HCT116 (cell line): ENCODE measurements around the gene SPDYE3. TPM values are rescaled to one million over a fixed set of nuclear protein-coding genes. Genes with fewer than 3 reads are reported as not detected.

Source experiments
- ATAC-seq: fragments of 200-7000 bp; cut with Tn5 transposase; 2 replicates; pipeline ENCODE4 v1.9.1; 2020; ENCODE audit warnings: mild to moderate bottlenecking, moderate library complexity
- BruUV-seq: library from RNA; stranded (reverse); fragments of 400-500 nt; replicated peaks from 2 replicates; lab custom pipeline; 2021; lab: Mats Ljungman, UMichigan
- CTCF ChIA-PET: fragments of 300-600 bp; sonication (Branson Sonifier 250); formaldehyde crosslinking; loops from one replicate; lab custom pipeline; 2021; ENCODE audit warnings: antibody characterized with exemption; lab: Charles Lee
- POLR2A ChIA-PET: fragments of 300-600, 350-600 bp; sonication (Branson Sonifier 250); formaldehyde crosslinking; loops from one replicate; lab custom pipeline; 2021; ENCODE audit warnings: antibody characterized with exemption; lab: Charles Lee
- RAD21 ChIA-PET, 2 experiments: fragments of 300-600 bp; sonication (Branson Sonifier 250); formaldehyde crosslinking; loops; one replicate each; lab custom pipeline; 2023; ENCODE audit warnings: low total read pairs in 2 of 2; ENCODE audit not compliant: uncharacterized antibody in 2 of 2, unreplicated experiment in 2 of 2, low non-redundant PET in 1 of 2; lab: Charles Lee
- DNase-seq: peaks from one replicate; pipeline ENCODE4 v3.0.0-alpha.2; 2010; ENCODE audit warnings: low read depth, low spot score
- H2AFZ ChIP-seq: fragments of 200-600 bp; shearing (Covaris generic), sonication (generic); 2 replicates; pipeline ENCODE4 v1.6.1; 2017; ENCODE audit warnings: low read depth, mixed run types, mixed read lengths, antibody characterized with exemption, low read length; ENCODE audit not compliant: poor library complexity, severe bottlenecking
- H3K27ac ChIP-seq: 2 replicates; pipeline ENCODE4 v1.5.1; 2012; ENCODE audit warnings: low read depth, low read length
- H3K27me3 ChIP-seq: fragments of 200-600 bp; sonication (generic); 2 replicates; pipeline ENCODE4 v1.6.1; 2016; ENCODE audit warnings: mixed run types, low read length, mixed read lengths; ENCODE audit not compliant: insufficient read depth
- H3K36me3 ChIP-seq, 2 experiments: fragments of 200-500 bp in 1 of 2; fragments of 200-600 bp in 1 of 2; sonication (Bioruptor generic) in 1 of 2; sonication (generic) in 1 of 2; 2 replicates each; pipeline versions ENCODE4 v1.5.1 to v1.6.1; 2014 to 2016; ENCODE audit warnings: low read length in 2 of 2, inconsistent platforms in 1 of 2, mixed read lengths in 1 of 2, mixed run types in 1 of 2; ENCODE audit not compliant: insufficient read depth in 2 of 2, control insufficient read depth in 1 of 2
- H3K4me1 ChIP-seq, 2 experiments: fragments of 200-600 bp in 1 of 2; sonication (generic) in 1 of 2; 2 replicates each; pipeline versions ENCODE4 v1.5.1 to v1.6.1; 2012 to 2017; ENCODE audit warnings: low read length in 2 of 2, inconsistent platforms in 1 of 2, mild to moderate bottlenecking in 1 of 2, mixed read lengths in 1 of 2, mixed run types in 1 of 2, moderate library complexity in 1 of 2; ENCODE audit not compliant: insufficient read depth in 2 of 2, control insufficient read depth in 1 of 2
- H3K4me2 ChIP-seq: fragments of 200-600 bp; sonication (generic); 2 replicates; pipeline ENCODE4 v1.6.1; 2017; ENCODE audit warnings: mixed run types, low read length, mixed read lengths
- H3K4me3 ChIP-seq, 2 experiments: fragments of 200-600 bp in 1 of 2; sonication (generic) in 1 of 2; replicated peaks in 1 of 2; 2 replicates each; pipeline ENCODE4 v1.5.1; 2011 to 2016; ENCODE audit warnings: low read length in 2 of 2, control low read depth in 1 of 2, low read depth in 1 of 2, mild to moderate bottlenecking in 1 of 2, mixed read lengths in 1 of 2, mixed run types in 1 of 2
- H3K79me2 ChIP-seq: fragments of 200-600 bp; sonication (generic); 2 replicates; pipeline ENCODE4 v1.6.1; 2017; ENCODE audit warnings: mild to moderate bottlenecking, mixed run types, low read length, moderate library complexity, mixed read lengths; ENCODE audit not compliant: insufficient read depth
- H3K9ac ChIP-seq: fragments of 200-600 bp; sonication (generic); 2 replicates; pipeline ENCODE4 v1.6.1; 2016; ENCODE audit warnings: low read length, mixed read lengths
- H3K9me2 ChIP-seq: fragments of 200-600 bp; sonication (generic), shearing (Covaris generic); 2 replicates; pipeline ENCODE4 v1.6.1; 2017; ENCODE audit warnings: mixed run types, mild to moderate bottlenecking, moderate library complexity; ENCODE audit not compliant: insufficient read depth
- H3K9me3 ChIP-seq, 2 experiments: fragments of 200-500 bp in 1 of 2; fragments of 200-600 bp in 1 of 2; sonication (Bioruptor generic) in 1 of 2; sonication (generic) in 1 of 2; 2 replicates each; pipeline ENCODE4 v1.6.1; 2014 to 2017; ENCODE audit warnings: low read length in 2 of 2, mixed read lengths in 2 of 2, inconsistent platforms in 1 of 2, low read depth in 1 of 2, mild to moderate bottlenecking in 1 of 2, mixed run types in 1 of 2, moderate library complexity in 1 of 2; ENCODE audit not compliant: control insufficient read depth in 1 of 2, insufficient read depth in 1 of 2
- H4K20me1 ChIP-seq: fragments of 200-600 bp; sonication (generic), shearing (Covaris generic); 2 replicates; pipeline ENCODE4 v1.6.1; 2017; ENCODE audit warnings: mixed run types, mild to moderate bottlenecking, moderate library complexity; ENCODE audit not compliant: insufficient read depth
- CBX3 ChIP-seq: IDR thresholded peaks from 2 replicates; pipeline ENCODE4 v1.6.1; 2012; ENCODE audit warnings: low read depth
- CEBPB ChIP-seq: IDR thresholded peaks from 2 replicates; pipeline ENCODE4 v1.6.1; 2012; ENCODE audit warnings: low read depth
- EGR1 ChIP-seq: IDR thresholded peaks from 2 replicates; pipeline ENCODE4 v1.6.1; 2012; ENCODE audit warnings: low read depth
- EZH2 ChIP-seq: fragments of 200-600 bp; sonication (generic); IDR thresholded peaks from 2 replicates; pipeline ENCODE4 v1.6.1; 2017; ENCODE audit warnings: antibody characterized with exemption, mixed run types
- POLR2AphosphoS5 ChIP-seq: IDR thresholded peaks from 2 replicates; pipeline ENCODE4 v1.6.1; 2011; ENCODE audit warnings: mild to moderate bottlenecking, low read depth, low read length, moderate library complexity
- REST ChIP-seq: IDR thresholded peaks from 2 replicates; pipeline ENCODE4 v1.6.1; 2012; ENCODE audit warnings: low read depth
- intact Hi-C: fragments of 100-400 bp; cut with micrococcal nuclease; formaldehyde crosslinking; loops from 2 replicates; pipeline ENCODE4 v1.10.0; 2022
- total RNA-seq: library from RNA; stranded (reverse); gene quantifications from one replicate; pipeline ENCODE4 v1.2.1, GENCODE V29; 2021; ENCODE audit not compliant: unreplicated experiment
- TF ChIP-seq, protein P1 (sequence below): IDR thresholded peaks from 2 replicates; pipeline ENCODE4 v1.6.1; 2011; ENCODE audit warnings: mild to moderate bottlenecking, low read length, moderate library complexity; ENCODE audit not compliant: insufficient replicate concordance; ENCODE audit errors: extremely low read depth

SPDYE3 gene
- total RNA-seq, 1 experiment from 2014 or later, result not detected

GRCh38 chr7:100369105-100369504 is 61.6 kb downstream of the SPDYE3 start:
- no peaks in the 10 kb centered on the region for H3K27me3 ChIP-seq
- no peaks in the 10 kb centered on the region for H3K4me1 ChIP-seq
- no peak overlapping the region for H3K9ac ChIP-seq
- RAD21 ChIA-PET, result no interaction called here
- TF ChIP-seq, protein P1, sequence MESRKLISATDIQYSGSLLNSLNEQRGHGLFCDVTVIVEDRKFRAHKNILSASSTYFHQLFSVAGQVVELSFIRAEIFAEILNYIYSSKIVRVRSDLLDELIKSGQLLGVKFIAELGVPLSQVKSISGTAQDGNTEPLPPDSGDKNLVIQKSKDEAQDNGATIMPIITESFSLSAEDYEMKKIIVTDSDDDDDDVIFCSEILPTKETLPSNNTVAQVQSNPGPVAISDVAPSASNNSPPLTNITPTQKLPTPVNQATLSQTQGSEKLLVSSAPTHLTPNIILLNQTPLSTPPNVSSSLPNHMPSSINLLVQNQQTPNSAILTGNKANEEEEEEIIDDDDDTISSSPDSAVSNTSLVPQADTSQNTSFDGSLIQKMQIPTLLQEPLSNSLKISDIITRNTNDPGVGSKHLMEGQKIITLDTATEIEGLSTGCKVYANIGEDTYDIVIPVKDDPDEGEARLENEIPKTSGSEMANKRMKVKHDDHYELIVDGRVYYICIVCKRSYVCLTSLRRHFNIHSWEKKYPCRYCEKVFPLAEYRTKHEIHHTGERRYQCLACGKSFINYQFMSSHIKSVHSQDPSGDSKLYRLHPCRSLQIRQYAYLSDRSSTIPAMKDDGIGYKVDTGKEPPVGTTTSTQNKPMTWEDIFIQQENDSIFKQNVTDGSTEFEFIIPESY, result no peak
- TF ChIP-seq EZH2 (no peak), EGR1 (no peak), CBX3 (no peak), CEBPB (no peak), REST (no peak), POLR2AphosphoS5 (no peak; the same call in 1 of the 2 replicates)
- TF ChIP-seq, all 23 proteins: peak for 0
- Histone ChIP-seq H3K36me3 (0 out of 4 replicates have a peak, but pooled peaks cover 0 to 2% of the 10 kb centered on the region in 2 experiments), H3K9me2 (no peaks in the 10 kb centered on the region), H3K4me3 (no peak overlapping the region), H3K27ac (no peak overlapping the region), H3K79me2 (no peaks in the 10 kb centered on the region), H4K20me1 (no peaks in the 10 kb centered on the region), H3K9me3 (no peaks in the 10 kb centered on the region), H3K4me2 (no peak overlapping the region), H2AFZ (no peak overlapping the region)
- BruUV-seq, result TSS peak; percentile 12
- ATAC-seq (no peak), DNase-seq (no peak)
- ChIA-PET POLR2A (no interaction called here), CTCF (no interaction called here)
- intact Hi-C loops, result no loop called here
